OCI-LY3 (cell line): ENCODE results near the gene HCRTR1.

Experiments
- EZH2phosphoT487 ChIP-seq: fragments of 200-600 bp; shearing (Covaris generic); IDR thresholded peaks from 2 replicates; pipeline ENCODE4 v1.6.1; 2018; ENCODE audit warnings: antibody characterized with exemption, mixed run types, low read depth
- TF ChIP-seq, protein P1 (sequence below): fragments of 200-600, 300-600 bp; sonication (generic); IDR thresholded peaks from 2 replicates; pipeline ENCODE4 v1.5.1; 2014; ENCODE audit warnings: antibody characterized with exemption, low read length, low read depth

DNA sequence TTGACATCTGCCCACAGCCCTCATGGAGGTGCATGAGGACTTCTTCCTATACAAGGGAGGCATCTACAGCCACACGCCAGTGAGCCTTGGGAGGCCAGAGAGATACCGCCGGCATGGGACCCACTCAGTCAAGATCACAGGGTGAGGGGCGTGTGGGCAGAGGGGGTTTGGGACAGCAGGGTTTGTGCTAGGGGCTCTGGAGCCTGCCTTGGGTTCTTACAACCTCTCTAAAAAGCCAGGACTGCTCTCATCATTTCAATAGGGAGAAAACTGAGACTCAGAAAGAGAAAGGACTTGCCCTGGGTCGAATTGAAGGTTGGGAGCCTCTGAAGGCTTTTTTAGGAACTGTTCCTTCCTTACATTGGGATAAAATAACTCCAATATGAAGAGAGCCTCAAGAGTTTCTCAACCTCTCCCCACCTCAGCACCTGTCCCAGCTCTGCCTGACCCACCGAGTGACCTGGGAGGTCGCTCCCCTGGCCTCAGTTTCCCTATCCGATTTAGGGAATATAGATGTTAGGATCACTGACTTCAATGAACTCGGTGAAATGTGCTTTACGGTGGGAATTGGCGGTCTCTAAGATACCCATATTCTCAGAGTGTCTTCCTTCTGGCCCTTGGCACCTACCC, 31.6 kb upstream of the HCRTR1 start:
- TF ChIP-seq, protein P1, sequence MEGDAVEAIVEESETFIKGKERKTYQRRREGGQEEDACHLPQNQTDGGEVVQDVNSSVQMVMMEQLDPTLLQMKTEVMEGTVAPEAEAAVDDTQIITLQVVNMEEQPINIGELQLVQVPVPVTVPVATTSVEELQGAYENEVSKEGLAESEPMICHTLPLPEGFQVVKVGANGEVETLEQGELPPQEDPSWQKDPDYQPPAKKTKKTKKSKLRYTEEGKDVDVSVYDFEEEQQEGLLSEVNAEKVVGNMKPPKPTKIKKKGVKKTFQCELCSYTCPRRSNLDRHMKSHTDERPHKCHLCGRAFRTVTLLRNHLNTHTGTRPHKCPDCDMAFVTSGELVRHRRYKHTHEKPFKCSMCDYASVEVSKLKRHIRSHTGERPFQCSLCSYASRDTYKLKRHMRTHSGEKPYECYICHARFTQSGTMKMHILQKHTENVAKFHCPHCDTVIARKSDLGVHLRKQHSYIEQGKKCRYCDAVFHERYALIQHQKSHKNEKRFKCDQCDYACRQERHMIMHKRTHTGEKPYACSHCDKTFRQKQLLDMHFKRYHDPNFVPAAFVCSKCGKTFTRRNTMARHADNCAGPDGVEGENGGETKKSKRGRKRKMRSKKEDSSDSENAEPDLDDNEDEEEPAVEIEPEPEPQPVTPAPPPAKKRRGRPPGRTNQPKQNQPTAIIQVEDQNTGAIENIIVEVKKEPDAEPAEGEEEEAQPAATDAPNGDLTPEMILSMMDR, result no peak
- no peak for TF ChIP-seq EZH2phosphoT487
